AML-193 (cell line): ENCODE data around the gene CDK10.
A peak's percentile ranks its signal among the peaks of the same experiment; 100 is the strongest.
"Not testable (repeated sequence)": the region's sequence is repeated elsewhere in the genome, so short reads cannot be mapped to it uniquely, and the experiment has no call there.

Experiments used
- DNase-seq, 2 experiments: peaks; one replicate each; lab custom pipeline; 2025; lab: John Stamatoyannopoulos, UW

Gene CDK10

DNA sequence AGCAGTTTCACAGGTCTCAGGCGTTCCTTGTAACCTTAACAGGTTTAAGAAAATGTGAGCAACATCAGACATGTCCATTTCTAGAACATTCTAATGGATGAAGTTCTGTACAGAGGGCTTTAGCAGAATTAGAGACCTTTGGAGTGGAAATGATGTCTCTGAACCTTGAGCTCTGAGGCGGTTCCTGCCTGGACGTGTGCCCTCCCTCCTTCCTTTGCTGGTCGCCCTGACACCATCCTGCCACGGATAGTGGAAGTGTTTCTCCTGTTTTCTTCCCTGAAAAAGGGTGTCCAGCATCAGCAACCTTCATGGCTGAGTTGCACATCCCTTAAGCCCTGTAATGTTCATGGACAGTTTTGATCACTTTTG lies 17.7 kb upstream of the CDK10 start:
- DNase-seq = no peak

DNA sequence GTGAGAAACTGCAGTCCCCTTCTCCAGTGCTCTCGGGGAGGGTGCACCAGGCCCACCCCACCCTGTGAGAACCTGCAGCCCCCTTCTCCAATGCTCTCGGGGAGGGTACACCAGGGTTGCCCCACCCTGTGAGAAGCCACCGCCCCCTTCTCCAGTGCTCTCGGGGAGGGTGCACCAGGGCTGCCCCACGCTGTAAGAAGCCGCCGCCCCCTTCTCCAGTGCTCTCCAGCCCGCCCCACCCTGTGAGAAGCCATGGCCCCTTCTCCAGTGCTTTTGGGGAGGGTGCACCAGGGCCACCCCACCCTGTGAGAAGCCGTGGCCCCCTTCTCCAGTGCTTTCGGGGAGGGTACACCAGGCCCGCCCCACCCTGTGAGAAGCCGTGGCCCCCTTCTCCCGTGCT lies 16.7 kb upstream of the CDK10 start:
- no peak for DNase-seq

DNA sequence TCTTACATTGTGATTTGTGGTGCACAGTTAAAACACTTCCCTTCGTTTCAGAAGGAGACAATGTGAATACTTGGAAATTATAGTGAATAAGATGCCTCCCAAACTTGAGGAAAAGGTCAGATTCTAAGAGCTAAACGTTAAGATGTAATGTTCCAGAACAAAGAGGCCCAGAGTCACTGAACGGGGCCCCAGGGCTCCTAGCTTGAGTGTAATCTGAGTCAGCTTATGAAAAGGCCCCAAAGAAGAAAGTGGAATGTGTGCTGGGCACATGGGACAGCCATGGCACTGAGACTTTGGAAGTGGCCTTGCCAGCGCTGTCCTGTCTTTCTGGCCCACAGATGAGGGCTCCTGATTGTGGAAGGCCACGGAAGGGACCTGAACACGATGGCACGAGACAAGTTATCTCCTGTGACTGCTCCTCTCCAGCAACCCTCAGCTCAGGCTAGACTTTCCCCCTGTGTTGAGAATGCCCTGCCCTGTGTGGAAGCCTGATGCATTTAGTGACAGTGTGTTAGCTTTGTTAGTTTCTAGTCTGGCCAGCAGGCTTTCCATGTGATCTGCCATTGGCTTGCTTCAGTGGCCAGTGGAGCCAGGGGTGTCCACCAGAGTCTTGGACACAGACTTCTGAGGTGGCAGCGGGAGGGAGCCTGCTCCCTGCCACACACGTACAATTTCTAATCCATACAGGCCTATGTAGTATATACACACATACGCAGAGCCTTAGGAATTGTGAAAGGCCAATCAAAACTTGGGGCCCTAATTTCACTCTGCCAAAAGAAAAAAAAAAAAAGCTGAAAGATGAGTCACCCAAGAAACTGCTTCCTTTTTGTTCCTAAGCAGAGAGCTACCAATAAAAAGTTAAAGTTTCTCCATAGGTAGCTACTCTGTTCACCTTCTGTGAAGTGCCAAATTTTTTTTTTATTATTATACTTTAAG lies 15.7 kb upstream of the CDK10 start:
- DNase-seq = peak; percentile 22 to 37

DNA sequence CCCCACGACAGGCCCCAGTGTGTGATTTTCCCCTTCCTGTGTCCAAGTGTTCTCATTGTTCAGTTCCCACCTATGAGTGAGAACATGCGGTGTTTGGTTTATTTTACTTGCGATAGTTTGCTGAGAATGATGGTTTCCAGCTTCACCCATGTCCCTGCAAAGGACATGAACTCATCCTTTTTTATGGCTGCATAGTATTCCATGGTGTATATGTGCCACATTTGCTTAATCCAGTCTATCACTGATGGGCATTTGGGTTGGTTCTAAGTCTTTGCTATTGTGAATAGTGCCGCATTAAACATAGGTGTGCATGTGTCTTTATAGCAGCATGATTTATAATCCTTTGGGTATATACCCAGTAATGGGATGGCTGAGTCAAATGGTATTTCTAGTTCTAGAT lies 14.9 kb upstream of the CDK10 start:
- not testable (repeated sequence) for DNase-seq

DNA sequence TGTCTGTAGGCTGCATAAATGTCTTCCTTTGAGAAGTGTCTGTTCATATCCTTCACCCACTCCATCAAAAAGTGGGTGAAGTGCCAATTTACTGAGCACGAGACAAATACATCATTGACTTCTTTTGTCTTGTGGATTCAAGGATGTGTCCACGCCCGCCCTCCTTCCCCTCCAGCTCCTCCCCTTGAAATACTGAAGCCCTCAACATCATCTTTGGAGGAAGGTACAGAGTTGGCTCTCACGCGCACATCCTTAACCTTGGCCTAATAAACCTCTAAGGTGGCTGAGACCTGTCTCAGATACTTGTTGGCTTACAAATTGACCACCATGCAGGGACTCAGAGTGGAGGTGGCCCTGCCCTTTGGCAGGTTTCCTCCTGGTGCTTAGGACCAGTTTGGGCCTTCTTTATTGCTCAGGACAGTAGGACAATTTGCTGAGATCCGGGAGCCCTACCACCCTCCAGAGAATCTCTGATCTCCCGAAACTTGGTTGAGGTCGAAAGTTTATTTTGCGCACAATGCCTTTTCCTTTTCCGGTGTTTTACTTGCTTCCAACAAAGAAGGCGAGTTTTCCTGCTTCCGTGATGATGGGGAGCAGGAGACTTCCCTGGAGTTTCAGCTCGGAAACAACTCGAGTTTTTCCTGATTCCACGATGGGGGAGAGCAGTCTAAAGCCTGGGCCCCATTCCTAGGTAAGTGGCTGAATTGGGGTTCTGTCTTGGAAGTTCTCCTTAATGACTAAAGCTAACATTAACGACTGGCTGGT lies 14.1 kb upstream of the CDK10 start:
- no peak for DNase-seq

DNA sequence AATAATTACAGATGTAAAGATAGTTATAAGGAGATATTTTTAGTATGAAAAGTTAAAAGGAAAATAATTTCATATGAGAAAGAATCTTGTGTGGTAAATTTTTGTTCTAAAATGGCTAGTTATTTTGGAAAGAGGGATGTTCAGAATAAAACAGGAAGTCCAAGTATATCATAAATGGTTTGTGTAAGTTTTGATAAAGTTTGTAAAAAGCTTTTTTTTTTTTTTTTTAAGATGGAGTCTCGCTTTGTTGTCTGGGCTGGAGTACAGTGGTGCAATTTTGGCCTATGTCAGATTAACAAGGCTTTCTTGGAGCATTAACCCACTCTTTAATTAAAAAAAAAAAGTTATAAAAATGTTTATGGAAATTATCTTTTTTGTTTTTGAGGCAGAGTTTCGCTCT lies 8.2 kb upstream of the CDK10 start:
- DNase-seq = no peak

DNA sequence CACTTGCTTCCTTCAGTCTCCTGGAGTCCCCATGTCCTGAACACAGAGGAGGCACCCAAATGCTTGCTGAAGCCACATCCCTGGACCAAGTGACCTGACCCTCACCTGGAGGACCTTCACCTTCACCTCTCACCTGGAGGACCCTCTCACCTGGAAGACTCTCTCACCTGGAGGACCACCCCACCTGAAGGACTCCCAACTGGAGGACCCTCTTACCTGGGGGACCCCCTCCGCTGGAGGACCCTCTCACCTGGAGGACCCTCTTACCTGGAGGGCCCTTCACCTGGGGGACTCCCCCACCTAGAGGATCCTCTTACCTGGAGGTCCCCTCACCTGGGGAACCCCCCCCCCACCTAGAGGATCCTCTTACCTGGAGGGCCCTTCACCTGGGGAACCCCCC lies 573 bp upstream of the CDK10 start:
- no peak for DNase-seq

DNA sequence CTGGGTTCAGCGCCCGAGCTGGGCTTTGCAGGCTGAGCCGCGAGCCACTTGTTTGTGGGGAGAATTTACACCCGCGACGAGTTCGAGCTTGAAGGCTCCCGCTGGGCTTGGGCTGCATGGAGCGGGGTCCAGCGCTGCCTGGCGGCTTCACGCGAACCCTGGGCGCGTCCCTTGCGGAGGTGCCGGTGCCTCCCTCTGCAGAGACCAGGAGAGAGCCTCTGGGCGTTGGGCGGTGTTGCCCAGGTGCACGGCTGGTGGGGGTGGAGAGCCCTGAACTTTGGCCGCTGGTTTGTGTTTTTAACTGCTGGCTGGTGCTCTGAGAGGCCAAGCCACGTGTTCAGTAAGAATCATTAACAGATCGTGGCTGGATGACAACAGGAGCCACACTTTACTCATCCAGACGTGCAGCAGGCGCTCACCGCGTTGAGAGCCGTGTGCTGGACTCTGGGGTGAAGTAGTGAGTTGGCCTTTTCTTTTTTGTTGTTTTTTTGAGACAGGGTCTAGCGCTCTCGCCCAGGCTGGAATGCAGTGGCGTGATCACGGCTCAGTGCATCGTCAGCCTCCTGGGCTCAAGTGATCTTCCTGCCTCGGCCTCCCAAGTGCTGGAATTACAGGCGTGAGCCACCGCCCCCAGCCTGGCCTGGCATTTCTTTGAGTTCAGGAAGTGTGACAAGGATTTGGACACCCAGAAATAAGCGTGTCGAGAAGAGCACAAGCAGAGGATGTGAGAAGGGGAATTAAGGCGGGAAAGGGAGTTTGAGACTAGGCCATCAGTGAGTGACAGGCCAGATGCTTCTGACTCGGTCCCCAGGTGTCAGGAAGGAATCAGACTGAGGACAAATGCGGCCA lies 827 bp downstream of the CDK10 start:
- no peak for DNase-seq

DNA sequence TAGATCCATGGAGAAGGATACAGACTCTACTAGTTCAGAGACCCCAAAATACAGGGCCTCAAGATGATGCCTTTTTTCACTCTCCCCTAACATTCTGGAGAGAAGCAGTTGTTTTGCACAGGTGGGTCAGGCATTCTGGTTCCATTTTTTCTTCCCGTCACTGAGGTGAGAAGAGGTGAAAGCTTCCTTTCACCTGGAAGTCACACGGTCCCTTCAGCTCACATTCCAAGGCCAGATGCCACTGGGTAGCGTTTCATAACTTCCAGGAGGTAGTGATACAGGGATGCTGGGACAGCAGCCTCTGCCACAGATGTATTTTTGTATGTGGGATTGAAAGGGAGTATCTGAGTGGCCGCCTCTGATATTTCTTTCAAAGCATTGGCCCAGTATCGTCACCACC lies 1.9 kb downstream of the CDK10 start:
- DNase-seq = no peak

DNA sequence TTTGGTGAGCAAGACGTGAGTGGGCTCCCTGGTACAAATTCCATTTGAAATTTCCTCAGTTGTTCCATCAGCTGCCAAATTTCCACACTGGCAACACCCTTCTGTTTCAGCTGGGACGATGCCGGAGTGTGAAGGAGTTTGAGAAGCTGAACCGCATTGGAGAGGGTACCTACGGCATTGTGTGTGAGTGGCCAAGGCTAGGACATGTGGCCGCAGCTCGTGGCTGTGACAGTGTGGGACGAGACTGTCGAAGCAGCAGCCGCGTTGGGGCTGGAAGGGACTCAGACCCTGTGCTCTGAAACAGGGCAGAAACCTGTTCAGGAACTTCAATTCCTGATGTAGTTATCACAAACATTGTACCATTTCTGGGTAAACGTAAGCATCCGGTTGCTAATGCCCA lies 2.7 kb downstream of the CDK10 start:
- DNase-seq = no peak

DNA sequence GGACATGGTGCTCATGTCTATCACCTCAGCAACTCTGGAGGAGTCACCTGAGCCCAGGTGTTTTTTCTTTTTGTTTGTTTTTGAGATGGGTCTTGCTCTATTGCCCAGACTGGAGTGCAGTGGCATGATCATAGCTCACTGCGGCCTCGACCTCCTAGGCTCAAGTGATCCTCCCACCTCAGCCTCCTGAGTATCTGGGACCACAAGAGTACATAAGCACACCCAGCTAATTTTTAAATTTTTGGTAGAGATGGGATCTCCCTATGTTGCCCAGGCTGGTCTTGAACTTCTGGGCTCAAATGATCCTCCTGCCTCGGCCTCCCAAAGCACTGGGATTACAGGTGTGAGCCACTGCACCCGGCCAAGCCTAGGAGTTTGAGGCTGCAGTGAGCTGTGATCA lies 3.1 kb downstream of the CDK10 start:
- not testable (repeated sequence) for DNase-seq

DNA sequence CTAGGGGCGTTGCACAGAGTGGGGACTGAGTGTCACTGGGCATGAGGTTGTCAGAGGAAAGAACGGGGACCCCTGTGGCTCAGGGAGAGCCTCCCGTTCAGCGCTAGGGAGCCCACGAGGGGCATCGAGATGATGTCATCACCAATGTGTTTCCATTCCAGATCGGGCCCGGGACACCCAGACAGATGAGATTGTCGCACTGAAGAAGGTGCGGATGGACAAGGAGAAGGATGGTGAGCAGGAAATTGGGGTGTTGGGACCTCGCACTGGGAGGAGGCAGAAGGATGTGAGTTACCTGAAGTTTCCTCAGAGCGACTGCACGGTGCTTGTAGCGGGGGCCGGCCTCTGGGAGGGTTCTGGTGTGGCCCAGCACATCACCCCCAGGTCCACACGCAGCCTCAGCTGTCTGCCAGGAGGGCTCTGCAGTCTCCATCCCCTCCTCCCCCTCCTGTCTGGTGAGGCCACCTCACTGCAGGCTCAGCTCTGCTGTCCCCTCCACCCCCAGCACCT lies 4.0 kb downstream of the CDK10 start:
- DNase-seq = no peak

DNA sequence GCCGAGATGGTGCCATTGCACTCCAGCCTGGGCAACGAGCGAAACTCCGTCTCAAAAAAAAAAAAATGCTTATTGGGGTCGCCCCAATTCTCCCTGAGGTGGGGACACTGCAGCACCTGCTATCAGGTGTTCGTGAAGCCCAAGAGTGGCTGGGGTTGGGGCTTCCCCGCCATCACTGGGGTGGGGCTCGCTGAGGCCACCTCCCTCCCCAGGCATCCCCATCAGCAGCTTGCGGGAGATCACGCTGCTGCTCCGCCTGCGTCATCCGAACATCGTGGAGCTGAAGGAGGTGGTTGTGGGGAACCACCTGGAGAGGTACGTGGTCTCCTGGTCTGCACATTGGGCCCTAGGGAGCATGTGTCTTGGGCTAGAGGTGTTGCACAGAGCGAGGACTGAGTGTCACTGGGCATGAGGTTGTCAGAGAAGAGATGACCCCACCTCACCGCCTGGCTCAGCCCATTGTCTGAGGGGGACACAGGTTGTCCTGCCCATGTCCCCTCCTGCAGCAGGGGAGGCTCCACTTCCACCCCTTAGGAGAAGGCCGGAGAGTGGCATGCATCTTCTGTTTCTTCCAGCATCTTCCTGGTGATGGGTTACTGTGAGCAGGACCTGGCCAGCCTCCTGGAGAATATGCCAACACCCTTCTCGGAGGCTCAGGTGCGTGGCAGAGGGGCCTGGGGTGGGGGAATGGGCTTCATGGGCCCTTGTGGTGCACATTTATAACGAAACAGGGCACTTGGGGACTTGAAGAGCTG lies 4.9 kb downstream of the CDK10 start:
- no peak for DNase-seq

DNA sequence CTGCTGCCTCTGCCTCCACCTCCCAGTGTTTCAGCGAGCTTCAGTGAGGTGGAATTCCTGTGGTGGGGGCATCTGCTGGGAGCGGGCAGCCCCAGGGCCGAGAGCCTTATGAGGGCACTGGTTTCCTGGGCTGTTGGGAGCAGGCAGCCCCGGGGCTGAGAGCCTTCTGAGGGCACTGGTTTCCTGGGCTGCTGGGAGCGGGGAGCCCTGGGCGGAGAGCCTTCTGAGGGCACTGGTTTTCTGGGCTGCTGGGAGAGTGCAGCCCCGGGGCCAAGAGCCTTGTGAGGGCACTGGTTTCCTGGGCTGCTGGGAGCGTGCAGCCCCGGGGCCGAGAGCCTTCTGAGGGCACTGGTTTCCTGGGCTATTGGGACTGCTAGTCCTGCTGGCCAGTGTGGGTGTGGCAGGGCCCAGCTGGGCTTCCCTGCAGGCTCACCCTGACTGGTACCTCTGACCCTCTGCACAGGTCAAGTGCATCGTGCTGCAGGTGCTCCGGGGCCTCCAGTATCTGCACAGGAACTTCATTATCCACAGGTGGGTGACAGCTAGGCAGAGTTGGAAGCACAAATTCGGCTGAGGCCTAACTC lies 5.6 kb downstream of the CDK10 start:
- no peak for DNase-seq

DNA sequence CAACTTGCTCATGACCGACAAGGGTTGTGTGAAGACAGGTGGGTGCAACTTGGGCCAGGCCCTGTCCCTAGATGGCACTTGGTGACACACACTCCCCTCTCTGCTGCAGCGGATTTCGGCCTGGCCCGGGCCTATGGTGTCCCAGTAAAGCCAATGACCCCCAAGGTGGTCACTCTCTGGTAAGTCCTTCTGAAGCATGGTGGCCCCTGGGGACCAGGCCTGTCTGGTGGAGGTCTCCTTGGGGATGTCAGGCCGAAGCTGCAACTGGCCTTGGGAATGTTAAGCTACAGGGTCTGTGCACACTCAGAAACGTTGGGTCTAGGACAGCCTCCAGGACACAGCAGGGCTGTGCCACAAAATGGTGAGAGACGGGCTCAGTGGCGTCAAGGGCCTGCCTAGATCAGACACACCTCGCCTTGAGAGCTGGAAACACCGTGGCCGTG lies 6.8 kb downstream of the CDK10 start:
- DNase-seq = no peak

DNA sequence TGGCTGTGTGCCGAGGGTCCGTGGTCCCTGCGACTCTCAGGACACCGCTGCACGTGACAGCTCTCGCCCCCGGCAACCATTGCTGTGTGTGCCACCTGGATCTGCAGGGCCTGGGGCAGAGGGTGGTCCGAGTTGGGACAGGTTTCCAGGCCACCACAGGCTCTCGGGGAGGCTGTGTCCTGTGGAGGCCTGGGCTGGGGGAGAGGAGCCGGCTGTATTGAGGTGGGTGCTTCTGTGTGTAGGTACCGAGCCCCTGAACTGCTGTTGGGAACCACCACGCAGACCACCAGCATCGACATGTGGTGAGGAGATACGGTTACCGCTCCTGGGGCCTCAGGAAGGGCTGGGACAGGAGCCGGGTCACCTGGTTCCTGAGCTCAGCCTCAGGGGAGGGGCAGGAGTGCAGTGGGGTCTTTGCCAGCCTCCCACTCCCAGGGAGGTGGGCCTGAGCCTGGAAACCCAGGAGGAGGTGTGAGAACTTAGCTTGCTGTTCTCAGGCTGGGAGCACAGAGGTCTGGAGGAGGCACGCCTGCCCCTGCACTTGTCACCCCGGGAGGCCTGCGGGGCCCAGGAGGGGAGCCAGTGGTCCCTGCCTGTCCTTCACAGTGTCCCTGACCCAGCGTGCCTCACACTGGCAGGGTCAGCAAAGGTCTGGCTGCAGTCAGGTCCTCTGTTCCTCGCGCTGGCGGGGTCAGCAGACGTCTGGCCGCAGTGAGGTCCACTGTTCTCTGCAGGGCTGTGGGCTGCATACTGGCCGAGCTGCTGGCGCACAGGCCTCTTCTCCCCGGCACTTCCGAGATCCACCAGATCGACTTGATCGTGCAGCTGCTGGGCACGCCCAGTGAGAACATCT lies 7.7 kb downstream of the CDK10 start:
- DNase-seq = no peak

DNA sequence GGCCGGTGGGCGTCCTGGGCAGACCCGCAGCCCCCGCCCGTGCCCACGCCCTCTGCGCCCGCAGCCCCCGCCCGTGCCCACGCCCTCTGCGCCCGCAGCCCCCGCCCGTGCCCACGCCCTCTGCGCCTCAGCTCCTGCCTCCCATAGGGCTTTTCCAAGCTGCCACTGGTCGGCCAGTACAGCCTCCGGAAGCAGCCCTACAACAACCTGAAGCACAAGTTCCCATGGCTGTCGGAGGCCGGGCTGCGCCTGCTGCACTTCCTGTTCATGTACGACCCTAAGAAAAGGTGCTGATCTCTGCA lies 8.2 kb downstream of the CDK10 start:
- DNase-seq = not testable (repeated sequence)

DNA sequence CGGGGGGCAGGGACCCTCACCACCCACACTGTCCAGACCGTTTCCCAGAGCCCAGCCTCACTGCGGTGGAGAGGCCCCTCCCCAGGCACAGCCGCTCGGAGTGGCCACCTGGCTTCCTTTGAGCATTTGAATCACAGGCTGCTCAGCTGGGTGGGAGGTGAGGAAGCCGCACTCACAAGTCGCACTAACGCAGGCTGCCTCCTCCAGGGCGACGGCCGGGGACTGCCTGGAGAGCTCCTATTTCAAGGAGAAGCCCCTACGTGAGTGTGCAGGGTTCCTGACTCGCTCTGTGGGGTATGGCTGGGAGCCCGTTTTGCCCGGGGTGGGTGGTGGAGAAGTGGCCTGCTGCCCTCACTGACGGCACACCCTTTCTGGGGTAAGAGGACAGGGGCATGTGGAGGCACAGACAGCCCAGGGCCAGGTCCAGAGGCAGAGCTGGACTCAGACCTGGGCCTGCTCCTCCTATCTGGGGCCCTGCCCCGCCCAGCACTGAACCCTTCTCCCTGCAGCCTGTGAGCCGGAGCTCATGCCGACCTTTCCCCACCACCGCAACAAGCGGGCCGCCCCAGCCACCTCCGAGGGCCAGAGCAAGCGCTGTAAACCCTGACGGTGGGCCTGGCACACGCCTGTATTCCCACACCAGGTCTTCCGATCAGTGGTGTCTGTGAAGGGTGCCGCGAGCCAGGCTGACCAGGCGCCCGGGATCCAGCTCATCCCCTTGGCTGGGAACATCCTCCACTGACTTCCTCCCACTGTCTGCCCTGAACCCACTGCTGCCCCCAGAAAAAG lies 8.8 kb downstream of the CDK10 start:
- DNase-seq = no peak

DNA sequence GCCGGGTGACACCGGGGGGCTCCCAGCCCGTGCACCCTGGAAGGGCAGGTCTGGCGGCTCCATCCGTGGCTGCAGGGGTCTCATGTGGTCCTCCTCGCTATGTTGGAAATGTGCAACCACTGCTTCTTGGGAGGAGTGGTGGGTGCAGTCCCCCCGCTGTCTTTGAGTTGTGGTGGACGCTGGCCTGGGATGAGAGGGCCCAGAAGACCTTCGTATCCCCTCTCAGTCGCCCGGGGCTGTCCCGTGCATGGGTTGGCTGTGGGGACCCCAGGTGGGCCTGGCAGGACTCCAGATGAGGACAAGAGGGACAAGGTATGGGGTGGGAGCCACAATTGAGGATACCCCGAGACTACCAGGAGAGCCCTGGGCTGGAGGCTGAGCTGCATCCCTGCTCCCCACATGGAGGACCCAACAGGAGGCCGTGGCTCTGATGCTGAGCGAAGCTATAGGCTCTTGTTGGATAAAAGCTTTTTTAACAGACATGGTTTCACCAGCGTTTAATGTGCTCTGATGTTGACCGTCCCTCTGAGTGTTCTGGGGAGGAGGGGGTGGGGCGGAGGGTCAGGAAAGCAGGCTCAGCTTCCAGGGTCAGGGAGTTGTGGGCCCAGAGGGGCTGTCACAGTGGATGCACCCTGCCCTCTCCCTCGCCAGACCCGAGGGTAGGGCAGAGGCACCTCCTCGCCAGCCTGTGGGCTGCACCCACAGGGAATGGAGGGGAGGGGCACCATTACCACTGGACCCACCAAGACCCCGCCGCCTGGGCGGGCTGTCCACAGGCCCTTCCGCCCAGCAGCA lies 9.6 kb downstream of the CDK10 start:
- no peak for DNase-seq
